Stomach (tissue), 4 donors: ENCODE data around the gene SGMS2.

Experiments used
- EP300 ChIP-seq: sonication (generic); formaldehyde crosslinking; IDR thresholded peaks from one replicate; pipeline ENCODE4 v1.6.1; 2017; ENCODE audit warnings: antibody characterized with exemption
- POLR2A ChIP-seq, 4 donors: fragments of 450-650 bp; IDR thresholded peaks; one replicate each; pipeline ENCODE4 v1.6.1; 2016; ENCODE audit warnings: antibody characterized with exemption in 4 of 4, control low read depth in 2 of 4, mild to moderate bottlenecking in 1 of 4, moderate library complexity in 1 of 4
- POLR2AphosphoS5 ChIP-seq, 3 donors: sonication (generic); formaldehyde crosslinking; IDR thresholded peaks; one replicate each; pipeline ENCODE4 v1.6.1; 2016; ENCODE audit warnings: antibody characterized with exemption in 3 of 3
- TF ChIP-seq, protein P1 (sequence below), 7 experiments: fragments of 450-650 bp in 4 of 7; fragments of 200-600 bp in 3 of 7; sonication (generic) in 3 of 7; IDR thresholded peaks; one replicate each; pipeline ENCODE4 v1.5.1; 2016 to 2019; ENCODE audit warnings: antibody characterized with exemption in 7 of 7, control low read depth in 2 of 7, mild to moderate bottlenecking in 1 of 7

DNA sequence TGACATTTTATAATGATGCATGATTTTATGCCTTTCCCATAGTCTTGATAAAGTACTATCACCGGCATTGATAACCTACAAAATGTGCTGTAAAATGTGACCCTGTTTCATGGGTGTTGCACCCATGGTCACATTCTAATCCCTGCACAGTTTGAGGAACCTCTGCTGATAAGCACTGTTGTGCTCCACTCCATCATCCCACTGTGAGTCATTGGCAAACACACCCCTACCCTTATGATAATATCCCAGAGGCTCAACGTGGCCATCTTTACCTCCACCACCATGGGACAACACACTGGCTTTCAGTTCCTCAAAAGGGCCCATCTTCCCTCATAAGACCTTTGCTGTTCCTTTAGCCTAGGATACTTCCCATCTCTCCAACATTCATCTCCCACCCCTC is 32.0 kb upstream of the SGMS2 start:
- TF ChIP-seq, protein P1, sequence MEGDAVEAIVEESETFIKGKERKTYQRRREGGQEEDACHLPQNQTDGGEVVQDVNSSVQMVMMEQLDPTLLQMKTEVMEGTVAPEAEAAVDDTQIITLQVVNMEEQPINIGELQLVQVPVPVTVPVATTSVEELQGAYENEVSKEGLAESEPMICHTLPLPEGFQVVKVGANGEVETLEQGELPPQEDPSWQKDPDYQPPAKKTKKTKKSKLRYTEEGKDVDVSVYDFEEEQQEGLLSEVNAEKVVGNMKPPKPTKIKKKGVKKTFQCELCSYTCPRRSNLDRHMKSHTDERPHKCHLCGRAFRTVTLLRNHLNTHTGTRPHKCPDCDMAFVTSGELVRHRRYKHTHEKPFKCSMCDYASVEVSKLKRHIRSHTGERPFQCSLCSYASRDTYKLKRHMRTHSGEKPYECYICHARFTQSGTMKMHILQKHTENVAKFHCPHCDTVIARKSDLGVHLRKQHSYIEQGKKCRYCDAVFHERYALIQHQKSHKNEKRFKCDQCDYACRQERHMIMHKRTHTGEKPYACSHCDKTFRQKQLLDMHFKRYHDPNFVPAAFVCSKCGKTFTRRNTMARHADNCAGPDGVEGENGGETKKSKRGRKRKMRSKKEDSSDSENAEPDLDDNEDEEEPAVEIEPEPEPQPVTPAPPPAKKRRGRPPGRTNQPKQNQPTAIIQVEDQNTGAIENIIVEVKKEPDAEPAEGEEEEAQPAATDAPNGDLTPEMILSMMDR (IDR thresholded peaks at IDR 0.05), result no peak
- TF ChIP-seq POLR2A (IDR thresholded peaks at IDR 0.05) (no peak), POLR2AphosphoS5 (IDR thresholded peaks at IDR 0.05) (no peak), EP300 (no peak)
